ENCODE data around the gene EIF4G1.
"Not testable (repeated sequence)": the region's sequence is repeated elsewhere in the genome, so short reads cannot be mapped to it uniquely, and the experiment has no call there.

Gene EIF4G1

GRCh38 chr3:184332370-184333090 is 18.1 kb downstream of the EIF4G1 start:
- no peak for DNase-seq
- H3K4me3 Mint-ChIP-seq = no peak overlapping the region
- H3K27ac Mint-ChIP-seq = peak overlapping the region; percentile 73 to 75
- H3K27me3 Mint-ChIP-seq = no peaks in the 10 kb centered on the region
- peaks cover 30 to 31% of the 10 kb centered on the region in 2 donors for H3K4me1 Mint-ChIP-seq (ENCODE audit: low read depth in 2 of 2)
- peaks cover 77% of the 10 kb centered on the region for H3K36me3 Mint-ChIP-seq (ENCODE audit: insufficient read depth)
- H3K9me3 Mint-ChIP-seq = no peaks in the 10 kb centered on the region
- ATAC-seq (replicated peaks) = no peak

GRCh38 chr3:184333190-184333589 is 18.8 kb downstream of the EIF4G1 start:
- DNase-seq (no peak), ATAC-seq (replicated peaks) (no peak)
- Mint-ChIP-seq H3K27ac (peak overlapping the region; percentile 73 to 75), H3K9me3 (no peaks in the 10 kb centered on the region), H3K4me3 (no peak overlapping the region), H3K36me3 (ENCODE audit: insufficient read depth) (peaks cover 70% of the 10 kb centered on the region), H3K27me3 (no peaks in the 10 kb centered on the region), H3K4me1 (ENCODE audit: low read depth in 2 of 2) (peaks cover 36% of the 10 kb centered on the region in 2 donors)

- no peaks in the 10 kb centered on the region for H3K27me3 Mint-ChIP-seq
- no peak for DNase-seq
- H3K36me3 Mint-ChIP-seq (ENCODE audit: insufficient read depth) = peaks cover 65% of the 10 kb centered on the region
- H3K4me3 Mint-ChIP-seq = no peak overlapping the region
- peak overlapping the region; percentile 73 to 75 for H3K27ac Mint-ChIP-seq
- no peak for ATAC-seq (replicated peaks)
- H3K4me1 Mint-ChIP-seq (ENCODE audit: low read depth in 2 of 2) = peaks cover 36% of the 10 kb centered on the region in 2 donors
- H3K9me3 Mint-ChIP-seq = no peaks in the 10 kb centered on the region
Measured at GRCh38 chr3:184333700-184334099, 19.3 kb downstream of the EIF4G1 start.

- Mint-ChIP-seq H3K4me3 (peak overlapping the region; percentile 20 to 85), H3K4me1 (ENCODE audit: low read depth in 2 of 2) (peaks cover 35 to 36% of the 10 kb centered on the region in 2 donors), H3K36me3 (ENCODE audit: insufficient read depth) (peaks cover 56% of the 10 kb centered on the region), H3K9me3 (no peaks in the 10 kb centered on the region), H3K27ac (peak overlapping the region; percentile 73 to 75), H3K27me3 (no peaks in the 10 kb centered on the region)
- DNase-seq (peak; percentile 16 to 30 (median 26)), ATAC-seq (replicated peaks) (peak; percentile 31)
Measured at GRCh38 chr3:184334470-184335158, 20.2 kb downstream of the EIF4G1 start.

- DNase-seq (no peak), ATAC-seq (replicated peaks) (no peak)
- Mint-ChIP-seq H3K36me3 (ENCODE audit: insufficient read depth) (peaks cover 49% of the 10 kb centered on the region), H3K27ac (peak overlapping the region; percentile 73 to 75), H3K27me3 (no peaks in the 10 kb centered on the region), H3K9me3 (no peaks in the 10 kb centered on the region), H3K4me3 (peak overlapping the region; percentile 85), H3K4me1 (ENCODE audit: low read depth in 2 of 2) (peaks cover 35 to 36% of the 10 kb centered on the region in 2 donors)
Measured at GRCh38 chr3:184335291-184335660, 20.9 kb downstream of the EIF4G1 start.

- H3K27ac Mint-ChIP-seq = peak overlapping the region; percentile 73 to 91
- H3K9me3 Mint-ChIP-seq = no peaks in the 10 kb centered on the region
- peak; percentile 81 for ATAC-seq (replicated peaks)
- peaks cover 35 to 36% of the 10 kb centered on the region in 2 donors for H3K4me1 Mint-ChIP-seq (ENCODE audit: low read depth in 2 of 2)
- H3K27me3 Mint-ChIP-seq = no peaks in the 10 kb centered on the region
- peak overlapping the region; percentile 85 for H3K4me3 Mint-ChIP-seq
- peak; percentile 86 to 92 (median 91) for DNase-seq
- peaks cover 47% of the 10 kb centered on the region for H3K36me3 Mint-ChIP-seq (ENCODE audit: insufficient read depth)
Measured at GRCh38 chr3:184335661-184336546, 21.5 kb downstream of the EIF4G1 start.

GRCh38 chr3:184336547-184337398 is 22.4 kb downstream of the EIF4G1 start:
- H3K4me3 Mint-ChIP-seq = peak overlapping the region; percentile 85
- H3K4me1 Mint-ChIP-seq (ENCODE audit: low read depth in 2 of 2) = peaks cover 31 to 35% of the 10 kb centered on the region in 2 donors
- ATAC-seq (replicated peaks) = no peak

GRCh38 chr3:184337399-184337714 is 23.0 kb downstream of the EIF4G1 start, which contains the start of gene FAM131A:
TSS of gene FAM131A (plus strand) at chr3:184337600. CDS start at chr3:184337631, 31 bp downstream.
- ATAC-seq (replicated peaks) (no peak), DNase-seq (no peak)
- peak within 1 kb of the TSS; percentile 85 for H3K4me3 Mint-ChIP-seq
- no peaks in the 10 kb centered on the region for H3K9me3 Mint-ChIP-seq
- H3K4me1 Mint-ChIP-seq (ENCODE audit: low read depth in 2 of 2) = peaks cover 31 to 35% of the 10 kb centered on the region in 2 donors
- peak within 1 kb of the TSS; percentile 73 to 91 for H3K27ac Mint-ChIP-seq
- H3K27me3 Mint-ChIP-seq = no peaks in the 10 kb centered on the region
- H3K36me3 Mint-ChIP-seq (ENCODE audit: insufficient read depth) = peaks cover 39% of the 10 kb centered on the region

More at GRCh38 chr3:184336547-184337398, 22.4 kb downstream of the EIF4G1 start:
- H3K9me3 Mint-ChIP-seq = no peaks in the 10 kb centered on the region
- no peak for DNase-seq
- H3K27ac Mint-ChIP-seq = peak overlapping the region; percentile 73 to 91
- peaks cover 42% of the 10 kb centered on the region for H3K36me3 Mint-ChIP-seq (ENCODE audit: insufficient read depth)
- no peaks in the 10 kb centered on the region for H3K27me3 Mint-ChIP-seq

GRCh38 chr3:184337981-184338380 is 23.6 kb downstream of the EIF4G1 start:
- ATAC-seq (replicated peaks) (no peak), DNase-seq (no peak)
- H3K4me1 Mint-ChIP-seq (ENCODE audit: low read depth in 2 of 2) = peaks cover 31 to 35% of the 10 kb centered on the region in 2 donors
- peaks cover 32% of the 10 kb centered on the region for H3K36me3 Mint-ChIP-seq (ENCODE audit: insufficient read depth)
- H3K27ac Mint-ChIP-seq = no peak overlapping the region
- H3K4me3 Mint-ChIP-seq = peak overlapping the region in 1 of 2 donors; percentile 25
- no peaks in the 10 kb centered on the region for H3K27me3 Mint-ChIP-seq
- H3K9me3 Mint-ChIP-seq = no peaks in the 10 kb centered on the region

GRCh38 chr3:184338511-184338945 is 24.1 kb downstream of the EIF4G1 start:
- H3K9me3 Mint-ChIP-seq = no peaks in the 10 kb centered on the region
- peaks cover 33% of the 10 kb centered on the region for H3K36me3 Mint-ChIP-seq (ENCODE audit: insufficient read depth)
- no peak for ATAC-seq (replicated peaks)
- no peak overlapping the region for H3K27ac Mint-ChIP-seq
- DNase-seq = no peak
- peaks cover 30 to 35% of the 10 kb centered on the region in 2 donors for H3K4me1 Mint-ChIP-seq (ENCODE audit: low read depth in 2 of 2)
- H3K4me3 Mint-ChIP-seq = no peak overlapping the region
- H3K27me3 Mint-ChIP-seq = no peaks in the 10 kb centered on the region

GRCh38 chr3:184339001-184339400 is 24.6 kb downstream of the EIF4G1 start:
- no peak for DNase-seq
- Mint-ChIP-seq H3K4me1 (ENCODE audit: low read depth in 2 of 2) (peaks cover 26 to 33% of the 10 kb centered on the region in 2 donors), H3K36me3 (ENCODE audit: insufficient read depth) (peaks cover 29% of the 10 kb centered on the region), H3K4me3 (no peak overlapping the region), H3K27ac (no peak overlapping the region), H3K9me3 (no peaks in the 10 kb centered on the region), H3K27me3 (no peaks in the 10 kb centered on the region)
- ATAC-seq (replicated peaks) = no peak

- not testable (repeated sequence) for ATAC-seq (replicated peaks); DNase-seq; H3K4me3 Mint-ChIP-seq; H3K27me3 Mint-ChIP-seq; H3K9me3 Mint-ChIP-seq; H3K27ac Mint-ChIP-seq
- peaks cover 23% of the 10 kb centered on the region for H3K36me3 Mint-ChIP-seq (ENCODE audit: insufficient read depth)
- peaks cover 20 to 30% of the 10 kb centered on the region in 2 donors for H3K4me1 Mint-ChIP-seq (ENCODE audit: low read depth in 2 of 2)
Measured at GRCh38 chr3:184339451-184340135, 25.2 kb downstream of the EIF4G1 start.

All from effector memory CD8-positive, alpha-beta T cell (primary cell).